A549 (cell line): ENCODE results near the gene MUC6. TPM values are rescaled to one million over a fixed set of nuclear protein-coding genes. Genes with fewer than 3 reads are reported as not detected.
A peak's percentile ranks its signal among the peaks of the same experiment; 100 is the strongest.

ENCODE experiments used
- ATAC-seq, 2 experiments: fragments of 200-7000 bp in 1 of 2; fragments of >200 bp in 1 of 2; cut with Nextera tagmentation in 1 of 2; cut with Tn5 transposase in 1 of 2; 3 replicates each; pipeline versions ENCODE4 v1.8.0 to v1.9.1; 2018 to 2020; ENCODE audit warnings: mild to moderate bottlenecking in 1 of 2, moderate library complexity in 1 of 2
- CTCF ChIA-PET: fragments of 300-600 bp; sonication (Branson Sonifier 250); formaldehyde crosslinking; extraction: SDS; loops from one replicate; lab custom pipeline; 2021; ENCODE audit warnings: antibody characterized with exemption, inconsistent platforms; lab: Yijun Ruan, JAX
- POLR2A ChIA-PET: fragments of 350-600 bp; formaldehyde crosslinking; extraction: SDS; loops from one replicate; lab custom pipeline; 2021; ENCODE audit warnings: antibody characterized with exemption, inconsistent platforms; lab: Yijun Ruan, JAX
- DNase-seq, 2 experiments: peaks; one replicate each; pipeline versions ENCODE4 v3.0.0 to v3.0.0-alpha.2; 2011 to 2016; ENCODE audit warnings: low read depth in 1 of 2, low spot score in 1 of 2
- FAIRE-seq: peaks from 2 replicates; lab custom pipeline; 2011; peaks lifted over from hg19 to GRCh38; lab: Jason Lieb, UNC
- H3K27ac ChIP-seq, 2 experiments: fragments of >200 bp; sonication (Bioruptor Twin); formaldehyde crosslinking; 3 replicates each; pipeline ENCODE4 v1.5.1; 2016 to 2017
- H3K4me1 ChIP-seq: fragments of >200 bp; sonication (Bioruptor Twin); formaldehyde crosslinking; 3 replicates; pipeline ENCODE4 v1.6.1; 2016
- H3K4me2 ChIP-seq: fragments of >200 bp; sonication (Bioruptor Twin); formaldehyde crosslinking; 3 replicates; pipeline ENCODE4 v1.6.1; 2016
- H3K4me3 ChIP-seq: fragments of >200 bp; sonication (Bioruptor Twin); formaldehyde crosslinking; 3 replicates; pipeline ENCODE4 v1.5.1; 2016
- H3K9me3 ChIP-seq: fragments of >200 bp; sonication (Bioruptor Twin); formaldehyde crosslinking; 3 replicates; pipeline ENCODE4 v1.6.1; 2016
- CBX2 ChIP-seq: fragments of 200-600 bp; sonication (generic); IDR thresholded peaks from 2 replicates; pipeline ENCODE4 v1.6.1; 2016; ENCODE audit warnings: low read depth, mild to moderate bottlenecking, borderline replicate concordance
- E2F6 ChIP-seq: IDR thresholded peaks from 2 replicates; pipeline ENCODE4 v1.6.1; 2012; ENCODE audit warnings: low read depth, borderline replicate concordance
- EHF ChIP-seq: fragments of 250-450 bp; sonication (Bioruptor Pico); IDR thresholded peaks from 2 replicates; pipeline ENCODE4 v1.5.0; 2020; ENCODE audit warnings: mild to moderate bottlenecking
- ESRRA ChIP-seq: fragments of 150-350 bp; IDR thresholded peaks from 2 replicates; pipeline ENCODE4 v1.6.1; 2014; ENCODE audit warnings: mild to moderate bottlenecking, low read length, borderline replicate concordance
- FOXS1 ChIP-seq: fragments of 250-450 bp; sonication (Bioruptor Pico); IDR thresholded peaks from 2 replicates; pipeline ENCODE4 v1.5.0; 2020; ENCODE audit warnings: mild to moderate bottlenecking, moderate library complexity
- HOXB13 ChIP-seq: fragments of 250-450 bp; sonication (Bioruptor Pico); IDR thresholded peaks from 2 replicates; pipeline ENCODE4 v1.5.0; 2020; ENCODE audit warnings: low read depth, mild to moderate bottlenecking, moderate library complexity
- HOXB5 ChIP-seq: fragments of 250-450 bp; sonication (Bioruptor Pico); IDR thresholded peaks from 2 replicates; pipeline ENCODE4 v1.5.0; 2020; ENCODE audit warnings: mild to moderate bottlenecking, moderate library complexity
- JUN ChIP-seq, 2 experiments: fragments of >200 bp; sonication (Bioruptor Twin); formaldehyde crosslinking; IDR thresholded peaks; 2 replicates in 1 of 2; 3 replicates in 1 of 2; pipeline ENCODE4 v1.6.1; 2016 to 2017
- KDM5A ChIP-seq: fragments of 200-600 bp; sonication (generic); IDR thresholded peaks from 2 replicates; pipeline ENCODE4 v1.6.1; 2016; ENCODE audit warnings: antibody characterized with exemption, mild to moderate bottlenecking
- POLR2A ChIP-seq: IDR thresholded peaks from 2 replicates; pipeline ENCODE4 v1.6.1; 2012; ENCODE audit warnings: mild to moderate bottlenecking, low read length
- RAD21 ChIP-seq, 2 experiments: fragments of >200 bp in 1 of 2; sonication (Bioruptor Twin) in 1 of 2; formaldehyde crosslinking in 1 of 2; IDR thresholded peaks in 1 of 2; conservative IDR thresholded peaks in 1 of 2; 2 replicates in 1 of 2; 3 replicates in 1 of 2; pipeline ENCODE4 v1.6.1; 2012 to 2018; ENCODE audit warnings: inconsistent platforms in 1 of 2
- REST ChIP-seq: fragments of 200-600 bp; sonication (generic); IDR thresholded peaks from 2 replicates; pipeline ENCODE4 v1.6.1; 2016; ENCODE audit warnings: antibody characterized with exemption, mild to moderate bottlenecking, moderate library complexity
- USF2 ChIP-seq: fragments of 450-650 bp; IDR thresholded peaks from 2 replicates; pipeline ENCODE4 v1.6.1; 2014; ENCODE audit warnings: antibody characterized with exemption
- ZNF302 ChIP-seq: fragments of 250-450 bp; sonication (Bioruptor Pico); IDR thresholded peaks from 2 replicates; pipeline ENCODE4 v1.9.0; 2021; ENCODE audit warnings: inconsistent platforms, mild to moderate bottlenecking, moderate library complexity
- WGBS: methylation state at CpG from one replicate; pipeline ENCODE4 v1.1.6; 2017; ENCODE audit errors: missing lambda C conversion rate; 5-methylcytosine and 5-hydroxymethylcytosine counted together
- polyA plus RNA-seq, 4 experiments: library from polyadenylated mRNA; depleted of rRNA in 3 of 4; stranded (reverse); fragments of >200 nt; fragmentation: RNase III in 1 of 4; extraction: RNeasy Plus Mini Kit Qiagen cat#74134 plus additional on column Dnase treatment in 1 of 4; gene quantifications; 2 replicates in 3 of 4; 3 replicates in 1 of 4; pipeline ENCODE4 v1.2.3, GENCODE V29; 2011 to 2017
- TF ChIP-seq, protein P1 (sequence below): fragments of >200 bp; sonication (Bioruptor Twin); formaldehyde crosslinking; IDR thresholded peaks from 3 replicates; pipeline ENCODE4 v1.6.1; 2016
- TF ChIP-seq, protein P2 (sequence below): fragments of 250-450 bp; sonication (Bioruptor Pico); IDR thresholded peaks from 2 replicates; pipeline ENCODE4 v1.5.0; 2021; ENCODE audit warnings: mild to moderate bottlenecking, moderate library complexity, borderline replicate concordance
- TF ChIP-seq, protein P3 (sequence below): fragments of >200 bp; sonication (Bioruptor Twin); formaldehyde crosslinking; IDR thresholded peaks from 3 replicates; pipeline ENCODE4 v1.5.1; 2016

The MUC6 gene
- polyA plus RNA-seq, 2 of the 4 experiments (the other 2 are of a cell fraction) = not detected

DNA sequence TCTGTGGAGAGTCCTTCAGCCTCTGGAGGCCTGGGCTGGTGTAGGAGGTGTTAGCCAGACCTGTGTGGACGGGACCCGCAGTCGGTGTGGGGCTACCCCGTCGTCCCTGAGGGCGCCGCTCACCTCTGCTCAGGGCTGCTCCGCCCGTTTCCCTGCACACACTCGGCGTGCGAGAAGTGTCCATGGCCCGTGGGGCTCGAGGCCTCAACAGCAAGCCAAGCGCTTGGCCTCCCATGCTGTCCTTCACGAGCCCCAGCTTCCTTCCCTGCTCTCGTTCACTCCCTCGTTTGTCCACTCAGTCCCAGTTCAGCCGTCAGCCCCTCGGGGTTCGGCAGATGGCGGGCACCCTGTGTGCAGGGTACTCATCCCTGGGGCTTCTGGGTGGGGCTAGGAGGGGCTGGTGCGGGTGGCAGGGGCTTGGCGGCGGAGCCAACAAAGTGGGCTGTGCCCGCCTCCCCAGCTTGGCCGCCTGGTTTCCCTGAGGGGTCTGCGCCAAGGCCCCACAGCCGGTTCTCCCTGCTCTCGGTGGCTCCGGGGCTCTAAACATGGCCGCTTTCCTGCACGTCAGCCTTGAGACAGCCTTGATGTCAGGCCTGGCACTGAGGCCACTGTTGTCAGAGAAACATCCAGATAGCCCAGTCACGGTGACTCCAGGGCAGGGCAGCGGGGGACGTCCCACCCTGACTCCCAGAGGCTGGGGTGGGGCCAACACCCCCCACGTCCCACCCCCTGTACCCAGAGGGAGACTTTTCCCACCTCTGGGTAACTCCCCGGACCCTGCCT is 3.3 kb downstream of the MUC6 start (continued):
- no peak for TF ChIP-seq HOXB5 (CRISPR knock-in tag)
- TF ChIP-seq CBX2 = no peak
- TF ChIP-seq REST = no peak
- TF ChIP-seq, all 56 proteins: peak for 0

- ChIA-PET POLR2A (no interaction called here), CTCF (no interaction called here)
- no peak overlapping the region for H3K4me3 ChIP-seq
- ATAC-seq (no peak), DNase-seq (no peak), FAIRE-seq (peak; percentile 49)
- H3K27ac ChIP-seq = no peak overlapping the region
- TF ChIP-seq ESRRA (no peak), JUN (IDR thresholded peaks at IDR 0.05) (no peak), CBX2 (no peak), HOXB13 (no peak), POLR2A (no peak)
- TF ChIP-seq, protein P1, sequence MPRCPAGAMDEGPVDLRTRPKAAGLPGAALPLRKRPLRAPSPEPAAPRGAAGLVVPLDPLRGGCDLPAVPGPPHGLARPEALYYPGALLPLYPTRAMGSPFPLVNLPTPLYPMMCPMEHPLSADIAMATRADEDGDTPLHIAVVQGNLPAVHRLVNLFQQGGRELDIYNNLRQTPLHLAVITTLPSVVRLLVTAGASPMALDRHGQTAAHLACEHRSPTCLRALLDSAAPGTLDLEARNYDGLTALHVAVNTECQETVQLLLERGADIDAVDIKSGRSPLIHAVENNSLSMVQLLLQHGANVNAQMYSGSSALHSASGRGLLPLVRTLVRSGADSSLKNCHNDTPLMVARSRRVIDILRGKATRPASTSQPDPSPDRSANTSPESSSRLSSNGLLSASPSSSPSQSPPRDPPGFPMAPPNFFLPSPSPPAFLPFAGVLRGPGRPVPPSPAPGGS = no peak
- H3K4me1 ChIP-seq = no peaks in the 10 kb centered on the region
- WGBS = 88% methylated on average over 12 of the region's 12 CpGs
- H3K9me3 ChIP-seq = no peaks in the 10 kb centered on the region
- no peak overlapping the region for H3K4me2 ChIP-seq
Observed at GRCh38 chr11:1032310-1032891, 4.1 kb downstream of the MUC6 start.

- POLR2A ChIA-PET = no interaction called here
- H3K4me3 ChIP-seq = no peak overlapping the region
- CTCF ChIA-PET = interaction anchor here (1.6 kb wide), 1 partner anchor 103 kb away, joined by 4 read pairs; no protein-coding TSS in a partner anchor
- WGBS = 100% methylated on average over 3 of the region's 30 CpGs
- TF ChIP-seq, protein P2, sequence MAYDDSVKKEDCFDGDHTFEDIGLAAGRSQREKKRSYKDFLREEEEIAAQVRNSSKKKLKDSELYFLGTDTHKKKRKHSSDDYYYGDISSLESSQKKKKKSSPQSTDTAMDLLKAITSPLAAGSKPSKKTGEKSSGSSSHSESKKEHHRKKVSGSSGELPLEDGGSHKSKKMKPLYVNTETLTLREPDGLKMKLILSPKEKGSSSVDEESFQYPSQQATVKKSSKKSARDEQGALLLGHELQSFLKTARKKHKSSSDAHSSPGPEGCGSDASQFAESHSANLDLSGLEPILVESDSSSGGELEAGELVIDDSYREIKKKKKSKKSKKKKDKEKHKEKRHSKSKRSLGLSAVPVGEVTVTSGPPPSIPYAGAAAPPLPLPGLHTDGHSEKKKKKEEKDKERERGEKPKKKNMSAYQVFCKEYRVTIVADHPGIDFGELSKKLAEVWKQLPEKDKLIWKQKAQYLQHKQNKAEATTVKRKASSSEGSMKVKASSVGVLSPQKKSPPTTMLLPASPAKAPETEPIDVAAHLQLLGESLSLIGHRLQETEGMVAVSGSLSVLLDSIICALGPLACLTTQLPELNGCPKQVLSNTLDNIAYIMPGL (CRISPR knock-in tag) = no peak
- no peak for TF ChIP-seq ZNF302
- TF ChIP-seq EHF (CRISPR knock-in tag) = no peak
- TF ChIP-seq, protein P3, sequence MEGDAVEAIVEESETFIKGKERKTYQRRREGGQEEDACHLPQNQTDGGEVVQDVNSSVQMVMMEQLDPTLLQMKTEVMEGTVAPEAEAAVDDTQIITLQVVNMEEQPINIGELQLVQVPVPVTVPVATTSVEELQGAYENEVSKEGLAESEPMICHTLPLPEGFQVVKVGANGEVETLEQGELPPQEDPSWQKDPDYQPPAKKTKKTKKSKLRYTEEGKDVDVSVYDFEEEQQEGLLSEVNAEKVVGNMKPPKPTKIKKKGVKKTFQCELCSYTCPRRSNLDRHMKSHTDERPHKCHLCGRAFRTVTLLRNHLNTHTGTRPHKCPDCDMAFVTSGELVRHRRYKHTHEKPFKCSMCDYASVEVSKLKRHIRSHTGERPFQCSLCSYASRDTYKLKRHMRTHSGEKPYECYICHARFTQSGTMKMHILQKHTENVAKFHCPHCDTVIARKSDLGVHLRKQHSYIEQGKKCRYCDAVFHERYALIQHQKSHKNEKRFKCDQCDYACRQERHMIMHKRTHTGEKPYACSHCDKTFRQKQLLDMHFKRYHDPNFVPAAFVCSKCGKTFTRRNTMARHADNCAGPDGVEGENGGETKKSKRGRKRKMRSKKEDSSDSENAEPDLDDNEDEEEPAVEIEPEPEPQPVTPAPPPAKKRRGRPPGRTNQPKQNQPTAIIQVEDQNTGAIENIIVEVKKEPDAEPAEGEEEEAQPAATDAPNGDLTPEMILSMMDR = no peak
- no peak for TF ChIP-seq RAD21 (conservative IDR thresholded peaks at IDR 0.05 in 1 of 2, IDR thresholded peaks at IDR 0.05 in 1 of 2)
- TF ChIP-seq E2F6 = no peak
- TF ChIP-seq HOXB13 = no peak
- no peak for TF ChIP-seq FOXS1 (CRISPR knock-in tag)
- no peak for TF ChIP-seq USF2
- no peak for TF ChIP-seq KDM5A
- ATAC-seq (no peak), FAIRE-seq (no peak), DNase-seq (no peak)
- H3K4me2 ChIP-seq = no peak overlapping the region
- no peaks in the 10 kb centered on the region for H3K4me1 ChIP-seq
- no peak overlapping the region for H3K27ac ChIP-seq
- no peaks in the 10 kb centered on the region for H3K9me3 ChIP-seq
Observed at GRCh38 chr11:1031121-1031899, 5.2 kb downstream of the MUC6 start.
